ENCODE measurements around the gene EFCAB14.
"Not testable (repeated sequence)": the region's sequence is repeated elsewhere in the genome, so short reads cannot be mapped to it uniquely, and the experiment has no call there.

Gene EFCAB14

DNA sequence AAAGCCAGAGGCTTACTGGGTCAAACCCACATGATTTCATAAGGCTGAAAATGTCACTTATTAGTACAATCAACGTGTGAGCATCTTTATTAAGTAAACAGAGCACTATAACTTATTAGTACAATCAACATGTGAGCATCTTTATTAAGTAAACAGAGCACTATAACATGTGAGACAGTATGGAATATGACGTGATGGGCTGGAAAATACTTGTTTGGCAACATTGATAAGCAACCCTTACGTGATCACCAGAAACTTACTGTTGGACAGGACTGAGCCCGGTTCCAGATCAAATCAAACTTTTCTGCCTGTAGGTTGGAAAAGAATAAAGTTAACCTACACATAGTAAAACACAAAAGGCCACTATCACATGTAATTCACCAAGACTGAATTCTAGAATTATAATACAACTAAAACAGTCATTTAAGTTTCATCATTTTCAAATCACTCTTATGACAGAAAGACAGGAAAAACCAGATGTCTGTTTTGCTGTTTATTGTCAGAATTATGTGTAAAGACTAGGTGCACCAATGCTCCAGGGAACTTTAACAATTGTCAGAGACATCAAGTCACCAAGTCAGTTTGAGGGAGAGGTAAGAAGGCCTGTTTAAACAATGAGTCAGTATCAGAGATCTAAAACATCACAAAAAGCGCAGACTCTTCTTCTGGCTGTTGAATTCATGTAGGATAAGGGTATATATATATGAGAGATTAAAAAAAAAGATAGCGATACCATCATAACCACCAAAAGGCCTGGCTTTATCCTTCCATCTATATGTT lies 66.4 kb downstream of the EFCAB14 start:
- DNase-seq, result no peak

DNA sequence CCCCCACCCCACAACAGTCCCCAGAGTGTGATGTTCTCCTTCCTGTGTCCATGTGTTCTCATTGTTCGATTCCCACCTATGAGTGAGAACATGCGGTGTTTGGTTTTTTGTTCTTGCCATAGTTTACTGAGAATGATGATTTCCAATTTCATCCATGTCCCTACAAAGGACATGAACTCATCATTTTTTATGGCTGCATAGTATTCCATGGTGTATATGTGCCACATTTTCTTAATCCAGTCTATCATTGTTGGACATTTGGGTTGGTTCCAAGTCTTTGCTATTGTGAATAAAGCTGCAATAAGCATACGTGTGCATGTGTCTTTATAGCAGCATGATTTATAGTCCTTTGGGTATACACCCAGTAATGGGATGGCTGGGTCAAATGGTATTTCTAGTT lies 67.8 kb downstream of the EFCAB14 start:
- DNase-seq, result not testable (repeated sequence)

DNA sequence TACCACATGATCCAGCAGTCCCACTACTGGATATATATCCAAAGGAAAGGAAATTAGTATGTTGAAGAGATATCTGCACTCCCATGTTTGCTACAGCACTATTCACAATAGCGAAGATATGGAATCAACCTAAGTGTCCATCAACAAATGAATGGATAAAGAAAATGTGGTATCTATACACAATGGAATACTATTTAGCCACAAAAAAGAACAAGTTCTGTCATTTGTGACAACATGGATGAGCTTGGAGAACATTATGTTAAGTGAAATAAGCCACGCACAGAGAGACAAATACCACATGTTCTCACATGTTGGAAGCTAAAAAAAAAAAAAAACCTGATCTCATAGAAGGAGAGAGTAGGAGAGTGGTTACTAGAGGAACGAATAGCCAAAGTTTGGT lies 68.4 kb downstream of the EFCAB14 start:
- no peak for DNase-seq

DNA sequence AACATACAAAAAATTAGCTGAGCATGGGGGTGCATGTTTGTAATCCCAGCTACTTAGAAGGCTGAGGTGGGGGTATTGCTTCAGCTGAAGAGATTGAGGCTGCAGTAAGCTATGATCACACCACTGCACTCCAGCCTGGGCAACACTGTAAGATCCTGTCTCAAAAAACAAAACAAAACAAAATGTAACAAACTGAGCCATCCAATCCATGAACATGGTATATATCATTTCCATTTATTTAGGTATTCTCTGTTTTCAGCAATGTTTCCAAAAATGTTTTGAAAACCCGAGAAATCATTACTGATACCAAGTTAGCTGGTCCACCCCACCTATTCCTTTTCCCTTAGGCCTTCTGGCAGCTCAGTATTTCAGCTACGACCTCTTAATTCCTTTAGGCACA lies 69.2 kb downstream of the EFCAB14 start:
- no peak for DNase-seq

DNA sequence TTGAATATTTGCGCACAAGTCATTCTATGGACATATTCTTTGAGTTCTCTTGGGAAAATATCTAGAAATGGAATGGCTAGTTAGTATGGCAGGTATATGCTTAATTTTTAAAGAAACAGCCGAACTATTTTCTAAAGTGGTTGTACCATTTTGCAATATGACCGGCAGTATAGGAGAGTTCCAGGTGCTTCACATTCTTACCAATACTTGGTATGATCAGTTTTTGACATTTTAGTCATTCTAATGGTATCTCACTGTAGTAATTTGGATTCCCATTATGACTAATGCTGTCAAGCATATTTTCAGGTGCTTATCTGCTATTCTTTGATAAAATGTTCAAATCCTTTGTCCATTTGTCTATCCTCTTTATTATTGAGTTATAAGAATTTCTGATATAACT lies 71.3 kb downstream of the EFCAB14 start:
- no peak for DNase-seq

DNA sequence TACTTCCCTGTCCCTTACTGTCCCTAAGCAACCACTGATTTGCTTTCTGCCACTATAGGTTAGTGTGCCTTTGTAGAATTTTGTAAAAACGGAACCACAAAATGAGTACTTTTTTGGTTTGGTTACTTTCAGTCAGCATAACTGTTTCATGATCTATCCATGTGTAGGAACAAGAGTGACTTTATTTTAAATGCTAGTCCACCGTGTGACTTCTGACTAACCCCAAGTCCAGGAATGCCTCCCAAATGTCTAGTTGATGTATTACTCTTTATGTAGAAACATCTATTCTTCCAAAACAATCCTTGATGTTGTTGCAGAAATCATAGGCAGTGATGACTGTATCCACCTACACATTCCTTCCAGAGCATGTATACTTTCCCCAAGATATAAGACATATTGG lies 72.1 kb downstream of the EFCAB14 start:
- no peak for DNase-seq

DNA sequence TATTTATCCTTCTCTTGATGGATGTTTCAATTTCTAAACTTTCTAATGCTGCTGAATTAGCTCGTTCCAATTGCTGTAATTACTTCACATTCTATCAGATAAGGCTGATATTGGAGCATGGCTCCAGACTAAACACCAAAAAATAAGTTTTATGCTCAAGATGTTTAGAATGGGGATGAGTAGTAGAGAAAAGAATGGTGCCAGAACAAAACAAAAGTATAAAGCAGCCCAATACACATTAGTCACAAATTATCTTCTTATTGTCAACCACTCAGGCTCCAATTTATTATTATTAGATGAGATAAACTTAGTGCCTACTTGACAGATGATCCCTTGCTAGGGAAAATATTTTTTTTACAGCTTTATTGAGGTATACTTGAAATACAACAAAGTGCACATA lies 72.6 kb downstream of the EFCAB14 start:
- no peak for DNase-seq

DNA sequence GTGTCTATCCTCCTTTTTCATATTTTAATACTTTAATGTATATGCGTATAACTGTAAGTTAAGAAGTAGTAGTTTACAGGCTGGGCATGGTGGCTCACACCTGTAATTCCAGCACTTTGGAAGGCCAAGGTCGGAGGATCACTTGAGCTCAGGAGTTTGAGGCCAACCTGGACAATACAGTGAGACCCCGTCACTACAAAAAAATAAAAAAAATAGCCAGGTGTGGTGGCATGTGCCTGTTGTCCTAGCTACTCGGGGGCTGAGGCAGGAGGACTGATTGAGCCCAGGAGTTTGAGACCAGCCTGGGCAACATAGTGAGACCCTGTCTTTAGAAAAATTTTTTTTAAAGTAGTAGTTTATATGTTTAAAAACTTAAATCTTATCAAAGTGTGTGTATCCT lies 73.1 kb downstream of the EFCAB14 start:
- no peak for DNase-seq

DNA sequence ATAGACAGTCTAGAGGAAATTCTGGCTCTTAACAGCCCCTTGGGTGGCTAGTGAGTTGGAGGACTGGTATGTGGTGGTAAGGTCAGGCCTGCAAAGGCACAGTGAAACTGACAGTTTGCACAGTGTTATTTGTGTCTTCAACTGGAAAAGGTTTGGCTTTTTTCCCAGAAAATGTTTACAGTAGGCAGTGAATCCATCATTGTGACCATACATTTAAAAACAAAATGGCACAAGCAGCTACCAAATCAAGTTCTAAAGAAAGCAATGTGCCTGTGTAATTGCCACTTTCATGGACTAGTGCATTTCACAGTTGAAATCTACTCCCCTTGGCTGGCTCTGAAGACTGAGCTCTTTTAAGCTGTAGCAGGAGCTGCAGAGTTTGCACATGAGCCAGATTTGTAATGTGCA lies 75.5 kb downstream of the EFCAB14 start:
- no peak for DNase-seq

DNA sequence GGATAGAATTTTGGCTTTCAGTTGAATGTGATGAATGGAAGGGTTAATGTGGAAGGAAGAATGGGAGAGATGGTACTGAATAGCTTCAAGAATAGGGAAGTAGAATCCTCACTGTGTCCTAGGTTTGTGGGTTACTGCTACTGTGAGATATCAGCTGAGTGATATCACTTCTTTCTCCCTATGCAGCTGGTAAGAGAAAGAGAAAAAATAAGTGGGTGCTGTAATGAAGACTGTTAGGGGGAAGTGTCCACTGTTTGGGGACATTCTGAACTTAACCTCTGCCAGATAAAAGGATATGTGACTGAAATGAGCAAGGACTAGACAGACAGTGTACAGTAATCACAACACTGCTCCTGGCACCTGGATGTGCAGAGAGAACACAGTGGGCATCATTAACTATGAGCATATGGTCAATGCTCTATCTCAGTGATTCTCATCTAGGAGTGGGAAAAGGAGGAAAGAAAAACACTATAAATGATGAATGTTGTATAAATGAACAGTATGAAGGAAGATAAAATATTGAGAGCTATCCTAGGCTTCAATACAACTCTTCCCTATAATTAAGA lies 76.7 kb downstream of the EFCAB14 start:
- no peak for DNase-seq

DNA sequence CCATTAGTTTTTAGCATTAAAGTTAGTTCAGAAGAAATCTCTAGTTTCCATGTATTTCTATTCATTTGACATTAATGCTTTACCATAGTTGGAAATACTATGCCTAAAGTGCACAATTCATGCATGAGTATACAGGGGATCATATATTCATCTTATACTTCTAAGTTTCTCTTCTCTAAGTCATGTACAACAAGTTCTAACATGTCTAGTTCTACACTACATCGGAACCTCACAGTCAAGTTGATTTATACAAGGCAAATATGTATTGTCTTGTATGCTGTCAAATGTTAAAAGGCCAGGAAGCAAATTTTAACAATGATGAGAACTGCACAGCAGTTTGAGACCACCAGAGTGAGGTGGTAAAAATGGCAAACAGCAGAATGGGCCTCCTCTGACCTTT lies 79.4 kb downstream of the EFCAB14 start:
- DNase-seq, result no peak

DNA sequence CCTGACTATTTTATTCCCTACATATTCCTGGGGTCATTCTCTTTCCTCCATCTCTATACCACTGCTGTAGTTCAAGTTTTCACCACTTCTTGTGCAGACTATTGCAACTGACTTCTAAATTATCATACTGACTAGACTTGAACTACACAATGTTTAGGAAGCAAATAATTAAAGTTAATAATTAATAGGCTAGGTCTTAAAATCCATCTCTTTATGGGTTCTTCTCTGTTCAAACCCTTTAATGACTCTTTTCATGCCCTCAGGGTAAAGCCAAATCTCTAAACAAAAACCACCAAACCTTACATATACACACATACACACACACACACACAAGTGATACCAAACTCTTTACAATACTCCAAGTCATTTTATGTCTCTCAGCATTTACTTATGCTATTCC lies 80.0 kb downstream of the EFCAB14 start:
- no peak for DNase-seq

DNA sequence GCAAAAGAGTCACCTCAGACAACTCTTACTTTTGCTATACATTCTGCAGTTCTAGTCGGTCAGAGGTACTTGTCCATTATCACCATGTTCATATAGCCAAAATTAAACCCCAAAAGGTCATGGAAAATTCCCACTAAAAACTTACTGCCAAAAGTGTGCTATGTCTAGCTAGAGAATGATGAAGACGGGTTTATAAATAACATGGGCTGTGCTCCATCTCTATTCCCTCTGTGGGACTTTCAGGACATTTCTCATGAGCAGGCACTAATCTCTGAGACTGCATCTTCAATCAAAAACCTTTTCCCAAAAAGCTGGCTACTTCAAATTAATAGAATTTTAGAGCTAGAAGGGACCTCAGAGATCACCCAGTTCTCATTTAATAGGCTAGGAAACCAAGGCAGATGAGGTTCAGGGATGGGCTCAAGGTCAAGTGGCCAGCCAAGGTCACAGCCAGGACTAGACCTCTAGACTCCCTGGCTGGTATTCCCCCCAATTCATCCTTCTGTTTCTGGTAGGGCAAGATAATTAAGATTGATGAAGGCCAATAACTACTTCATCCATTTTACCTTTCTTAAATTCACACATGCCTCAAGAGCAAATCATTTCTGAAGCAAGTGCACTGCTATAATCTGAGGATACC lies 81.3 kb downstream of the EFCAB14 start:
- no peak for DNase-seq

DNA sequence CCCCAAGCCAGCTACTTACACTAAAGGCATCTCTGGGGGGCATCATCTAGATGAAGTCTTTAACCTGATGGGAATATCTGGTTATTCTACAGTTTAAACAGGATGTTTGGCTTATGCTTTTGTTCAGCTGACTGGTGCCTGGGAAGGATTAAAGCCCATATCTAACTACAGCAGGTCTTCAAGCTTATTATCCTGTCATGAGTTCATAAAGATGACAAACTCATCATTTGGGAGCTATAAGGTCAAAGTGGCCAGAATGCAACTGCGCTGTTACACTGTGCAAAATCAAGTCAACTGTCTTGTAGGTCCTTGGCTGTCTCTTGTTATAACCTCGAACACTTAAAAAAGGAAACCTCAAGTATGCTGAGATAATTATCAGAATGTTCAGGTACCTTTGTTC lies 83.7 kb downstream of the EFCAB14 start:
- DNase-seq, result no peak

DNA sequence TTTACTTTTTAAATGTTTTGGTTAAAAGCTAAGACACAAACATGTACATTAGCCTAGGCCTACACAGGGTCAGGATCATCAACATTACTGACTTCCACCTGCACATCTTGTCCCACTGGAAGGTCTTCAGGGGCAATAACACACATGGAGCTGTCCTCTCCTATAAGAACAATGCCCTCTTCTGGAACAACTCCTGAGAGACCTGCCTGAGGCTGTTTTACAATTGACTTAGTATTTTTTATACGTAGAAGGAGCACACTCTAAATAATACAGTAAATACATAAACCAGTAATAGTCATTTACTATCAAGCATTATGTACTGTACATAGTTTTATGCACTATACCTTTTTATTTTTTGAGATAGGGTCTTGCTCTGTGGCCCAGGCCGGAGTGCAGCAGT lies 88.2 kb downstream of the EFCAB14 start:
- DNase-seq, result no peak

Measured in stimulated activated CD4-positive, alpha-beta T cell treated with anti-CD3 and anti-CD28 coated beads, Interleukin-4, amount 100 ng/mL, for 4 hours (primary cell).